HepG2 (cell line): ENCODE measurements around the gene ESRRB.

Experiments used
- CREBL2 ChIP-seq: sonication (generic); formaldehyde crosslinking; IDR thresholded peaks from 2 replicates; pipeline ENCODE4 v1.8.1; 2023; ENCODE audit warnings: missing genetic modification reagents, mild to moderate bottlenecking, borderline replicate concordance
- ELF4 ChIP-seq: sonication (generic); formaldehyde crosslinking; IDR thresholded peaks from 2 replicates; pipeline ENCODE4 v1.5.0; 2020; ENCODE audit warnings: missing genetic modification reagents, mild to moderate bottlenecking, moderate library complexity, borderline replicate concordance
- KAT8 ChIP-seq: IDR thresholded peaks from 2 replicates; pipeline ENCODE4 v1.6.1; 2016; ENCODE audit warnings: missing genetic modification reagents, missing compliant biosample characterization
- MAZ ChIP-seq, 2 experiments: sonication (generic) in 1 of 2; formaldehyde crosslinking in 1 of 2; IDR thresholded peaks; 2 replicates each; pipeline versions ENCODE4 v1.5.0 to v1.6.1; 2012 to 2020; ENCODE audit warnings: low read depth in 2 of 2, mild to moderate bottlenecking in 2 of 2, borderline replicate concordance in 1 of 2, improper control_type of control experiment in 1 of 2, low read length in 1 of 2, missing genetic modification reagents in 1 of 2, moderate library complexity in 1 of 2
- MXI1 ChIP-seq: IDR thresholded peaks from 3 replicates; pipeline ENCODE4 v1.6.1; 2012; ENCODE audit warnings: low read depth, low read length, inconsistent platforms, borderline replicate concordance
- RNF2 ChIP-seq: fragments of 450-650 bp; conservative IDR thresholded peaks from 2 replicates; pipeline ENCODE4 v1.6.1; 2016; ENCODE audit warnings: low read depth
- SIN3A ChIP-seq: IDR thresholded peaks from 2 replicates; pipeline ENCODE4 v1.6.1; 2011; ENCODE audit warnings: low read depth, mild to moderate bottlenecking, control low read depth, low read length, borderline replicate concordance
- THRA ChIP-seq: sonication (generic); formaldehyde crosslinking; IDR thresholded peaks from 2 replicates; pipeline ENCODE4 v1.4.0; 2020; ENCODE audit warnings: missing genetic modification reagents, borderline replicate concordance

- no peak for TF ChIP-seq CREBL2
- no peak for TF ChIP-seq MAZ (IDR thresholded peaks at IDR 0.05; ENCODE audit: borderline replicate concordance, low read depth, low read length)
- TF ChIP-seq MAZ (CRISPR knock-in tag; IDR thresholded peaks at IDR 0.05; ENCODE audit: low read depth): no peak
- TF ChIP-seq THRA (CRISPR knock-in tag): no peak
- TF ChIP-seq ELF4: no peak
- no peak for TF ChIP-seq RNF2
- TF ChIP-seq MXI1: no peak
- TF ChIP-seq KAT8: no peak
- no peak for TF ChIP-seq SIN3A
Observed at GRCh38 chr14:76525106-76525821, 149.3 kb downstream of the ESRRB start.
